Fibroblast of lung (primary cell): ENCODE measurements around the gene IMPACT.

Source experiments
- CTCF ChIP-seq, 2 donors: IDR thresholded peaks in 1 of 2; conservative IDR thresholded peaks in 1 of 2; 1 replicate in 1 of 2; 2 replicates in 1 of 2; pipeline ENCODE4 v1.5.1; 2011 to 2012; ENCODE audit warnings: low read length in 2 of 2, control low read depth in 1 of 2, inconsistent platforms in 1 of 2, low read depth in 1 of 2, mild to moderate bottlenecking in 1 of 2
- EZH2 ChIP-seq: IDR thresholded peaks from 2 replicates; pipeline ENCODE4 v1.5.1; 2012; ENCODE audit warnings: low read length, control low read depth, mild to moderate bottlenecking; ENCODE audit errors: missing control alignments

- TF ChIP-seq CTCF (conservative IDR thresholded peaks at IDR 0.05 in 1 of 2, IDR thresholded peaks at IDR 0.05 in 1 of 2; ENCODE audit: low read depth in 1 of 2, low read length in 2 of 2) (peak; percentile 62 to 70), EZH2 (no peak)
Measured at GRCh38 chr18:24488824-24489493, 62.5 kb downstream of the IMPACT start.
